H1 (cell line): ENCODE data around the gene LTB. TPM values are rescaled to one million over a fixed set of nuclear protein-coding genes. Genes with fewer than 3 reads are reported as not detected.

ENCODE experiments used
- CTCF ChIA-PET: fragments of 300-600 bp; sonication (Branson Sonifier 250); formaldehyde crosslinking; loops from one replicate; lab custom pipeline; 2021; ENCODE audit not compliant: partially characterized antibody; lab: Charles Lee
- POLR2A ChIA-PET: fragments of 300-600 bp; sonication (Branson Sonifier 250); formaldehyde crosslinking; loops from one replicate; lab custom pipeline; 2021; ENCODE audit warnings: inconsistent platforms; ENCODE audit not compliant: partially characterized antibody; lab: Charles Lee
- DNase-seq, 2 experiments: peaks; one replicate each; pipeline versions ENCODE4 v3.0.0 to v3.0.0-alpha.2; 2010 to 2022; ENCODE audit warnings: low spot score in 2 of 2, low read depth in 1 of 2, mixed read lengths in 1 of 2
- FAIRE-seq: peaks from 2 replicates; lab custom pipeline; 2011; peaks lifted over from hg19 to GRCh38; lab: Jason Lieb, UNC
- H2AFZ ChIP-seq: 2 replicates; pipeline ENCODE4 v1.8.1; 2012; ENCODE audit warnings: low read length, inconsistent platforms
- H2AK5ac ChIP-seq: 2 replicates; pipeline ENCODE4 v1.6.1; 2013; ENCODE audit warnings: low read depth, low read length
- H2BK120ac ChIP-seq: replicated peaks from 2 replicates; pipeline ENCODE3; 2013; ENCODE audit warnings: low read depth, low read length, inconsistent platforms
- H2BK12ac ChIP-seq: 2 replicates; pipeline ENCODE4 v1.6.1; 2013; ENCODE audit warnings: low read depth, low read length
- H2BK15ac ChIP-seq: 2 replicates; pipeline ENCODE4 v1.6.1; 2013; ENCODE audit warnings: low read length
- H2BK20ac ChIP-seq: 2 replicates; pipeline ENCODE4 v1.6.1; 2013; ENCODE audit warnings: low read length
- H2BK5ac ChIP-seq: 2 replicates; pipeline ENCODE4 v1.6.1; 2013; ENCODE audit warnings: low read depth, low read length
- H3K14ac ChIP-seq: 2 replicates; pipeline ENCODE4 v1.6.1; 2013; ENCODE audit warnings: inconsistent platforms; ENCODE audit not compliant: insufficient read length
- H3K18ac ChIP-seq: 2 replicates; pipeline ENCODE4 v1.6.1; 2013; ENCODE audit warnings: low read length; ENCODE audit errors: extremely low read depth
- H3K23ac ChIP-seq: 2 replicates; pipeline ENCODE4 v1.6.1; 2013; ENCODE audit warnings: inconsistent platforms; ENCODE audit not compliant: insufficient read length
- H3K23me2 ChIP-seq: 2 replicates; pipeline ENCODE4 v1.6.1; 2013; ENCODE audit warnings: low read depth, low read length
- H3K27ac ChIP-seq: 2 replicates; pipeline ENCODE4 v1.6.1; 2011; ENCODE audit warnings: low read depth, low read length, inconsistent platforms
- H3K27me3 ChIP-seq, 4 experiments: replicated peaks in 1 of 4; 1 replicate in 1 of 4; 2 replicates in 3 of 4; pipeline versions ENCODE4 v1.6.1 to v1.8.1; 2011 to 2013; ENCODE audit warnings: low read length in 3 of 4, mild to moderate bottlenecking in 3 of 4, inconsistent platforms in 2 of 4, mixed read lengths in 2 of 4, moderate library complexity in 1 of 4; ENCODE audit not compliant: control insufficient read depth in 3 of 4, insufficient read depth in 3 of 4; ENCODE audit errors: extremely low read depth in 1 of 4
- H3K36me3 ChIP-seq, 4 experiments: 2 replicates each; pipeline versions ENCODE4 v1.6.1 to v1.8.1; 2011 to 2013; ENCODE audit warnings: mild to moderate bottlenecking in 4 of 4, low read length in 3 of 4, moderate library complexity in 2 of 4, control low read depth in 1 of 4, inconsistent platforms in 1 of 4; ENCODE audit not compliant: insufficient read depth in 4 of 4, control insufficient read depth in 2 of 4
- H3K4ac ChIP-seq: replicated peaks from 2 replicates; pipeline ENCODE3; 2013; ENCODE audit warnings: low read length, low read depth, mixed read lengths, inconsistent platforms; ENCODE audit not compliant: insufficient read length
- H3K4me1 ChIP-seq, 4 experiments: replicated peaks in 1 of 4; 1 replicate in 1 of 4; 2 replicates in 3 of 4; pipeline versions ENCODE4 v1.6.1 to v1.8.1; 2011 to 2013; ENCODE audit warnings: low read length in 3 of 4, inconsistent platforms in 2 of 4, mixed read lengths in 1 of 4; ENCODE audit not compliant: insufficient read depth in 4 of 4, control insufficient read depth in 3 of 4
- H3K4me2 ChIP-seq, 2 experiments: 2 replicates each; pipeline versions ENCODE4 v1.6.1 to v1.8.1; 2011 to 2013; ENCODE audit warnings: low read depth in 2 of 2, low read length in 2 of 2, control low read depth in 1 of 2, inconsistent platforms in 1 of 2, mild to moderate bottlenecking in 1 of 2; ENCODE audit not compliant: insufficient read depth in 1 of 2
- H3K4me3 ChIP-seq, 4 experiments: fragments of 200-600, 300-600 bp in 1 of 4; sonication (generic), shearing (Covaris generic), sonication (Bioruptor Twin) in 1 of 4; 2 replicates each; pipeline versions ENCODE4 v1.5.1 to v1.8.1; 2011 to 2016; ENCODE audit warnings: low read length in 4 of 4, low read depth in 3 of 4, control low read depth in 2 of 4, inconsistent platforms in 2 of 4, mild to moderate bottlenecking in 2 of 4, mixed read lengths in 1 of 4, moderate library complexity in 1 of 4; ENCODE audit not compliant: insufficient read depth in 2 of 4; ENCODE audit errors: extremely low read depth in 1 of 4
- H3K56ac ChIP-seq: replicated peaks from 2 replicates; pipeline ENCODE3; 2013; ENCODE audit warnings: low read depth, mild to moderate bottlenecking, mixed read lengths, low read length, inconsistent platforms; ENCODE audit not compliant: insufficient read length
- H3K79me1 ChIP-seq: 2 replicates; pipeline ENCODE4 v1.6.1; 2013; ENCODE audit warnings: low read depth, low read length, control low read depth
- H3K79me2 ChIP-seq, 2 experiments: 2 replicates each; pipeline versions ENCODE4 v1.6.1 to v1.8.1; 2012 to 2013; ENCODE audit warnings: low read length in 2 of 2, mild to moderate bottlenecking in 2 of 2, inconsistent platforms in 1 of 2; ENCODE audit not compliant: insufficient read depth in 2 of 2, control insufficient read depth in 1 of 2
- H3K9ac ChIP-seq, 4 experiments: replicated peaks in 1 of 4; 1 replicate in 1 of 4; 2 replicates in 3 of 4; pipeline versions ENCODE4 v1.6.1 to v1.8.1; 2011 to 2013; ENCODE audit warnings: low read depth in 3 of 4, low read length in 3 of 4, control low read depth in 2 of 4, mild to moderate bottlenecking in 2 of 4, moderate library complexity in 2 of 4, inconsistent platforms in 1 of 4; ENCODE audit errors: extremely low read depth in 1 of 4
- H3K9me3 ChIP-seq, 2 experiments: 2 replicates each; pipeline versions ENCODE4 v1.6.1 to v1.8.1; 2012 to 2013; ENCODE audit warnings: mild to moderate bottlenecking in 2 of 2, moderate library complexity in 2 of 2, control low read depth in 1 of 2, inconsistent platforms in 1 of 2, low read depth in 1 of 2, low read length in 1 of 2, mixed read lengths in 1 of 2; ENCODE audit not compliant: insufficient read depth in 2 of 2
- H4K20me1 ChIP-seq, 2 experiments: replicated peaks in 1 of 2; 2 replicates each; pipeline versions ENCODE3 to v1.8.1; 2011 to 2013; ENCODE audit warnings: inconsistent platforms in 2 of 2, low read length in 2 of 2, mild to moderate bottlenecking in 1 of 2; ENCODE audit not compliant: insufficient read depth in 2 of 2, control insufficient read depth in 1 of 2
- H4K5ac ChIP-seq: 2 replicates; pipeline ENCODE4 v1.6.1; 2013; ENCODE audit warnings: low read length, low read depth, mixed read lengths, inconsistent platforms; ENCODE audit not compliant: insufficient read length
- H4K8ac ChIP-seq: 2 replicates; pipeline ENCODE4 v1.8.0; 2013; ENCODE audit warnings: mild to moderate bottlenecking, moderate library complexity, low read length, inconsistent platforms; ENCODE audit not compliant: insufficient read depth; ENCODE audit errors: extremely low read depth
- H4K91ac ChIP-seq: replicated peaks from 2 replicates; pipeline ENCODE3; 2013; ENCODE audit warnings: low read length, mixed read lengths, inconsistent platforms; ENCODE audit not compliant: insufficient read length
- CHD2 ChIP-seq: IDR thresholded peaks from 2 replicates; pipeline ENCODE4 v1.6.1; 2012; ENCODE audit warnings: low read length, improper control_type of control experiment
- EP300 ChIP-seq, 2 experiments: IDR thresholded peaks; 1 replicate in 1 of 2; 2 replicates in 1 of 2; pipeline ENCODE4 v1.6.1; 2011 to 2012; ENCODE audit warnings: low read depth in 2 of 2, low read length in 2 of 2, mild to moderate bottlenecking in 2 of 2, borderline replicate concordance in 1 of 2, inconsistent platforms in 1 of 2, moderate library complexity in 1 of 2
- GABPA ChIP-seq: IDR thresholded peaks from 2 replicates; pipeline ENCODE4 v1.6.1; 2011; ENCODE audit warnings: mild to moderate bottlenecking, low read length, moderate library complexity, borderline replicate concordance; ENCODE audit not compliant: insufficient read depth
- KDM4A ChIP-seq: IDR thresholded peaks from one replicate; pipeline ENCODE4 v1.7.1; 2012; ENCODE audit warnings: low read depth, mild to moderate bottlenecking, moderate library complexity, low read length, inconsistent platforms; ENCODE audit not compliant: severe bottlenecking
- POLR2A ChIP-seq, 2 experiments: IDR thresholded peaks; 1 replicate in 1 of 2; 2 replicates in 1 of 2; pipeline ENCODE4 v1.6.1; 2011; ENCODE audit warnings: low read depth in 2 of 2, low read length in 2 of 2, mild to moderate bottlenecking in 2 of 2; ENCODE audit errors: control extremely low read depth in 1 of 2
- POLR2AphosphoS5 ChIP-seq: IDR thresholded peaks from 2 replicates; pipeline ENCODE4 v1.6.1; 2011; ENCODE audit warnings: low read depth, low read length
- RFX5 ChIP-seq: IDR thresholded peaks from 2 replicates; pipeline ENCODE4 v1.6.1; 2011; ENCODE audit warnings: low read depth, low read length, improper control_type of control experiment, borderline replicate concordance
- TAF1 ChIP-seq: IDR thresholded peaks from 2 replicates; pipeline ENCODE4 v1.6.1; 2011; ENCODE audit warnings: mild to moderate bottlenecking, low read depth, low read length
- TCF12 ChIP-seq: IDR thresholded peaks from 2 replicates; pipeline ENCODE4 v1.6.1; 2011; ENCODE audit warnings: low read depth, mild to moderate bottlenecking, low read length
- TEAD4 ChIP-seq: IDR thresholded peaks from 2 replicates; pipeline ENCODE4 v1.6.1; 2012; ENCODE audit warnings: low read depth, low read length, inconsistent platforms, mixed read lengths
- WGBS, 2 experiments: shearing (Covaris generic) in 1 of 2; methylation state at CpG; one replicate each; pipeline versions ENCODE4 v1.1.6 to v1.1.7; 2013 to 2015; ENCODE audit warnings: low lambda C conversion rate in 2 of 2, mixed read lengths in 2 of 2, inconsistent platforms in 1 of 2, low coverage in 1 of 2, missing lambda C conversion rate in 1 of 2; ENCODE audit not compliant: insufficient replicate concordance in 2 of 2, insufficient coverage in 1 of 2, insufficient read length in 1 of 2; ENCODE audit errors: extremely low coverage in 1 of 2, missing lambda C conversion rate in 1 of 2; 5-methylcytosine and 5-hydroxymethylcytosine counted together
- polyA plus RNA-seq, 7 experiments: library from polyadenylated mRNA; depleted of rRNA in 3 of 7; stranded (reverse) in 5 of 7; unstranded in 2 of 7; fragments of >200 nt in 5 of 7; fragments of 200-250 nt in 2 of 7; gene quantifications; 1 replicate in 5 of 7; 2 replicates in 1 of 7; 4 replicates in 1 of 7; pipeline versions ENCODE4 v1.2.1 to v1.2.3, GENCODE V29; 2011 to 2013; ENCODE audit warnings: missing spikeins in 2 of 7, mixed read lengths in 2 of 7
- total RNA-seq: library from RNA; stranded (reverse); fragmentation: NEBNext Ultra II Directional; extraction: Animal tissue kit (Norgen Biotek cat#: 25700); gene quantifications from 2 replicates; pipeline ENCODE4 v1.2.1, GENCODE V29; 2021
- TF ChIP-seq, protein P1 (sequence below), 3 experiments: IDR thresholded peaks; 1 replicate in 2 of 3; 2 replicates in 1 of 3; pipeline versions ENCODE4 v1.5.1 to v1.6.1; 2011; ENCODE audit warnings: low read length in 3 of 3, mild to moderate bottlenecking in 3 of 3, inconsistent platforms in 2 of 3, low read depth in 1 of 3, moderate library complexity in 1 of 3; ENCODE audit not compliant: insufficient read depth in 1 of 3; ENCODE audit errors: control extremely low read depth in 1 of 3

The LTB gene
- total and polyA plus RNA-seq, 2 of the 8 experiments (the other 6 are each of a cell fraction or from before 2014, with no cell fraction given), result 0.43 to 0.47 TPM

DNA sequence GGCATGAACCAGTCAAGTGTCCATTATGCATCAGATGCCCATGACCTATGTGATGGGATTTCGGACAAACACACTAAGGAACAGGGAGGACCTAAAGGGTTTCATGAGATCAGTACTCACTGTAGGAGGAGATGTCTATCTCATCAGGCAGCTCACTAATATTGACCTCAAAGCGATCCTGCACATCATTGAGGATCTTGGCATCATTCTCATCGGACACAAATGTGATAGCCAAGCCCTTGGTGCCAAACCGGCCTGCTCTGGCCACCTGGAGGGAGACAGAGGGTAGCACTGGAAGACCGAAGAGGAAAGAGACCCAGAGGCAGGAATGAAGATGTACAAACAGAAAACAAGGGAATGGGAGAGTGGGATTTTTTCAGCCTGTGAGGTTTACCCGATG, 51.6 kb downstream of the LTB start:
- Histone ChIP-seq H2AFZ (no peak overlapping the region), H2BK120ac (no peak overlapping the region), H3K23me2 (no peaks in the 10 kb centered on the region), H3K14ac (no peak overlapping the region), H2AK5ac (no peak overlapping the region), H3K9ac (no peak overlapping the region), H3K18ac (no peak overlapping the region), H3K4ac (no peak overlapping the region), H3K27me3 (no peaks in the 10 kb centered on the region), H4K8ac (no peak overlapping the region), H4K5ac (no peak overlapping the region), H2BK20ac (no peak overlapping the region), H3K23ac (no peak overlapping the region), H3K4me2 (no peak overlapping the region), H3K36me3 (peaks cover 49 to 65% (median 56%) of the 10 kb centered on the region in 4 experiments), H4K20me1 (peaks cover 26 to 40% of the 10 kb centered on the region in 2 experiments), H3K79me2 (peaks cover 0 to 14% of the 10 kb centered on the region in 2 experiments; a peak in 2 of 4 replicates), H3K79me1 (peaks cover 10% of the 10 kb centered on the region; the same call in 1 of the 2 replicates), H3K4me1 (peaks cover 1 to 5% (median 4%) of the 10 kb centered on the region in 4 experiments; a peak in 4 of 7 replicates), H2BK12ac (no peak overlapping the region), H3K27ac (no peak overlapping the region), H2BK15ac (no peak overlapping the region), H3K9me3 (no peaks in the 10 kb centered on the region), H3K56ac (no peak overlapping the region), H2BK5ac (no peak overlapping the region), H4K91ac (no peak overlapping the region), H3K4me3 (no peak overlapping the region)
- DNase-seq (no peak), FAIRE-seq (no peak)
- 93% methylated on average over 5 of the region's 6 CpGs; no CpG with 5 or more reads in 1 of the 2 experiments for WGBS, 2 experiments
- ChIA-PET CTCF (interaction anchor here (0.6 to 1.8 kb wide), 3 partner anchors 9 to 38 kb away, joined by 3 to 4 read pairs (median 3); no protein-coding TSS in a partner anchor), POLR2A (interaction anchor here (0.9 to 18.4 kb wide), 12 partner anchors 8 to 117 kb away, joined by 3 to 428 read pairs (median 5); partner anchors contain the start of genes ATP6V1G2, DDX39B and NFKBIL1)
- TF ChIP-seq POLR2AphosphoS5 (peak; percentile 25), KDM4A (no peak), TEAD4 (no peak), TCF12 (no peak), CHD2 (no peak), EP300 (IDR thresholded peaks at IDR 0.05; ENCODE audit: borderline replicate concordance in 1 of 2, low read depth in 2 of 2, low read length in 2 of 2) (no peak), POLR2A (IDR thresholded peaks at IDR 0.05; ENCODE audit: control extremely low read depth in 1 of 2, low read depth in 2 of 2, low read length in 2 of 2) (peak; percentile 37 to 46; a peak in 1 of 3 replicates), TAF1 (no peak), RFX5 (no peak), GABPA (no peak)
- TF ChIP-seq, protein P1, sequence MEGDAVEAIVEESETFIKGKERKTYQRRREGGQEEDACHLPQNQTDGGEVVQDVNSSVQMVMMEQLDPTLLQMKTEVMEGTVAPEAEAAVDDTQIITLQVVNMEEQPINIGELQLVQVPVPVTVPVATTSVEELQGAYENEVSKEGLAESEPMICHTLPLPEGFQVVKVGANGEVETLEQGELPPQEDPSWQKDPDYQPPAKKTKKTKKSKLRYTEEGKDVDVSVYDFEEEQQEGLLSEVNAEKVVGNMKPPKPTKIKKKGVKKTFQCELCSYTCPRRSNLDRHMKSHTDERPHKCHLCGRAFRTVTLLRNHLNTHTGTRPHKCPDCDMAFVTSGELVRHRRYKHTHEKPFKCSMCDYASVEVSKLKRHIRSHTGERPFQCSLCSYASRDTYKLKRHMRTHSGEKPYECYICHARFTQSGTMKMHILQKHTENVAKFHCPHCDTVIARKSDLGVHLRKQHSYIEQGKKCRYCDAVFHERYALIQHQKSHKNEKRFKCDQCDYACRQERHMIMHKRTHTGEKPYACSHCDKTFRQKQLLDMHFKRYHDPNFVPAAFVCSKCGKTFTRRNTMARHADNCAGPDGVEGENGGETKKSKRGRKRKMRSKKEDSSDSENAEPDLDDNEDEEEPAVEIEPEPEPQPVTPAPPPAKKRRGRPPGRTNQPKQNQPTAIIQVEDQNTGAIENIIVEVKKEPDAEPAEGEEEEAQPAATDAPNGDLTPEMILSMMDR (IDR thresholded peaks at IDR 0.05; ENCODE audit: control extremely low read depth in 1 of 3, insufficient read depth in 1 of 3, low read depth in 1 of 3, low read length in 3 of 3), result peak in 1 of 3 experiments; percentile 3; a peak in 1 of 4 replicates
